Erythroblast (primary cell): ENCODE measurements around the gene KCMF1.

Experiments used
- GATA1 ChIP-seq: IDR thresholded peaks from 2 replicates; pipeline ENCODE4 v1.6.1; 2011; ENCODE audit warnings: low read depth, mild to moderate bottlenecking, control low read depth, low read length, moderate library complexity
- POLR2A ChIP-seq: IDR thresholded peaks from 2 replicates; pipeline ENCODE4 v1.6.1; 2011; ENCODE audit warnings: mild to moderate bottlenecking, low read length

- no peak for TF ChIP-seq POLR2A
- TF ChIP-seq GATA1 = no peak
These were observed 116.6 kb downstream of the KCMF1 start for GRCh38 chr2:85087541-85087940.
